GDM1 (cell line): ENCODE measurements around the gene APOA4.
"Not testable (repeated sequence)": the region's sequence is repeated elsewhere in the genome, so short reads cannot be mapped to it uniquely, and the experiment has no call there.

Source experiments
- DNase-seq: peaks from one replicate; lab custom pipeline; 2025; lab: John Stamatoyannopoulos, UW

Gene APOA4

DNA sequence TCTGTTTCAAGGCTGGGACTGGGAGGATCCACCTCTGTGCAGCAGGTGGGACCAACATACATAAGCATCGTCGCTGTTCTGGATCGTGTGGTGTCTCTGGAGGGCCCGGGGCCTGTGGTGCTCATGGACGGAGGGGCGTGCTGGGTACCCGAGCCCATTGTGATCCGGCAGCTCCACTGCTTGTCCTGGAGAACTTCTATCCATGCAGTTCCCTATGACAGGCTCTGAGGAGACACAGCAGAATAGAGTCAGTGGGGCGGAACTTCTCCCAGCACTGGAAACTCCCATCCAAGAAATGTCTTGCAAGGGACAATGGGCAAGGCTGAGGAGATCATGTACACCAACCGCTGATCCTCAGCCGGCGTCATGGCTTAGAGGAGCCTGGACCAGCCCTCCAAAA, 26.0 kb upstream of the APOA4 start:
- no peak for DNase-seq

DNA sequence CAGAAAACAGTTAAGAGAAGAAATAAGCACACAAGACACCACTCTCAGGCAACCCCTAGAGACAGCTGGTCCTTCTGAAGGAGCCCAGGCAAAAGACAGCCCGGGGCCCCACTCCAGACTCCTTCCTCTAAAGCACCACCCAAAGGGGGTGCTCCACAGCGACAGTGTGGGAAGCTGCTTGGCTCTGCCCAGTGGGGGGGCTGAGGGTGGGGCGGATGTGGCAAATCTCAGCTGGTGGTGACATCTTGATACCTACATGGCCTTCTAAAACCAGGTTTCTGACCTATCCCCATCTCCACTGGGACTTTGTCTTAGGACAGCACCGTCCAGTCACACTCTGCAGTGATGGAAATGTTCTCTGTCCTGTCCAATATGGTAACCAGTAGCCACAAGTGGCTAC, 24.5 kb upstream of the APOA4 start:
- no peak for DNase-seq

DNA sequence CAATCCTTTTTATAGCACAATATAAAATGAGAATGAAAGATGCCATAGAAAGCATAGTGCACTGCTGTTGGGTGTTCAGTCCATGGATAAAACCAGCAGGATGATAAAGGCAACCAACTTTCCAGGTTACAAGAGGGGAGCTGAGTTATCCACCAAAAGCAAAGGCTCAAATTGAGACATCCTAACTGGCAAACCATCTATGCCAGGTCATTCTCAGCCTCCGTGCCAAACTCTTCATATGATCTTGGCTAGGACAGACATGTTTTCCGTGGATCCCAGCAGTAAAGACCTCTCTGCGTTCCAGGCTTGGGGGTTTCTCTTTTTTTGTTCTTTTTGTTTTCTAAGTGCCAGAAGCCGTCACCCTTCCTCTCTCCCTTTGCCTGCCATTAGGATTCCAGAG, 21.6 kb upstream of the APOA4 start:
- no peak for DNase-seq

DNA sequence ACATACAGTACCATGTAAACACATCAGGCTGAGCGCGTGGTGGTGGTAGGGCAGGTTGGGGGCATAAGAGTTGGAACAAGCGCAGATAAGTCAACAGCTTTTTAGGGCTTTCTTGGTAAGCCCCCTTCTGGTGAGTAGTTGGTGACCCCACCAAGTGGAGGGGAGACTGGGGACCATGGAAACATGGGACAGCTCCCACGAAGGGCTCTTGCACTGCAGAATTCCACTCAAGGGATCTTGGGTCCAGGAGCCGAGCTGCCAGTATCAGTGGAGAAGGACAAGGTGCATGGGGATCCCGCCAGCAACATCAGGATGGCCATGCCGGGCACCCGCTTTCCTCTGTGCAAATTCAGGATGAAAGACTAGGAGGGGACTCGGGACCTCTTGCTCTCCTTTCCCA, 20.6 kb upstream of the APOA4 start:
- no peak for DNase-seq

DNA sequence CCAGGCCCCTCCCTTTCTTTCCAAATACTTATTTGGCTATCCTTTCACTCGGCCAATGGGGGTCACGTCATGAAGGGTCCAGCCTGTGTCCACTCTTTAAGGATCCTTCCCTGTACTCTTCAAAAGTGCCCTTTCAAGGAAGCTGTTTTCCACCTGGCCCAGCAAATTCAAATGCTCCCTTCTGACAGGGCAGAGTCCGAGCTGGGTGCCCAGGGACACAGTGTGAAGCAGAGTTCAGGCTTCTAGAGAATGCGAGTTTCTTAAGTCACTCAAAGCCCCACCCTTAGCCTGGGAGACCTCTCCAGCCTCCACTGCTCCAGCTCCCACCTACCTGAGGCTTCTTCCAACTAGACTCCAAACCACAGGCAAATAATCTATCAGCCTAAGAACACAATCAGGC, 19.8 kb upstream of the APOA4 start:
- DNase-seq: no peak

DNA sequence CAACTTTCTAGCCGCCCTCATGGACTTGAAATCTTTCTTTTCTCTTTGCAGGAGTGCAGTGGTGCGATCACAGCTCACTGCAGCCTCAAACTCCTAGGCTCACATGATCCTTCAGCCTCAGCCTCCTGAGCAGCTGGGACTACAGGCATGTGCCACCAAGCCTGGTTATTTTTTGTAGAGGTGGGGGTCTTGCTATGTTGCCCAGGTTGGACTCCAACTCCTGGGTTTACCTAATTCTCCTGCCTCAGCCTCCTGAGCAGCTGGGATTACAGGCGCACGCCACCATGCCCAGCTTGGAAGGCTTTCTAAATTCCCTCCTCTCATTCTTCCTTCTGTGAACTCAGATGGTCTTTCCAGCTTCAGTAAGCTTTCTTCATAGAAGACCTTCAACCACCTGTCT, 19.0 kb upstream of the APOA4 start:
- no peak for DNase-seq

DNA sequence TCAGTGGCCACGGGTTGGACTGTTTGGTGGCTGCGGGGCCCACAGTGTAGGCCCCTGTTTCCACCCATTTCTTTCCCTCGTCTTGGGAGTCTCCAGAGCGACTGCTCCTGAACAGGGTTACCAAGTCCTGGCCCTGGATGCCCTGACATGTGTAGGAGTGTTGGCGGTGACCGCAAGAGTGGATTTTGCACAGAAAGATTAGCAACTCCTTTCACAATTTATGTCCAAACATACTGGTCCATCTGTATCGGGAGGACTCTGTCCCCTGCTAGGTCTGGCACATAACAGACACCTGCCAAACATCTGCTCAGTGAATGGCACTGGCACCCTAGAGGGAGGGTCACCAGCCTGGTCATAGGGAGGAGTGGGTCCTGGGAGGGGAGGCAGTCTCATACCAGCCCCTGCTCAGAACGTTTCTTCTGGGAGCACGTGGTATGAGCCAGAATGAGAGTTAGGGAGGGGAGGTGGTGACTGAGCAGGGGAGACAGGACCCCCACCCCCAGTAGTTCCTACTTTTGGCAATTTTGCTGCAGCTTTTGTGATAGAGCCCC, 17.7 kb upstream of the APOA4 start:
- no peak for DNase-seq

DNA sequence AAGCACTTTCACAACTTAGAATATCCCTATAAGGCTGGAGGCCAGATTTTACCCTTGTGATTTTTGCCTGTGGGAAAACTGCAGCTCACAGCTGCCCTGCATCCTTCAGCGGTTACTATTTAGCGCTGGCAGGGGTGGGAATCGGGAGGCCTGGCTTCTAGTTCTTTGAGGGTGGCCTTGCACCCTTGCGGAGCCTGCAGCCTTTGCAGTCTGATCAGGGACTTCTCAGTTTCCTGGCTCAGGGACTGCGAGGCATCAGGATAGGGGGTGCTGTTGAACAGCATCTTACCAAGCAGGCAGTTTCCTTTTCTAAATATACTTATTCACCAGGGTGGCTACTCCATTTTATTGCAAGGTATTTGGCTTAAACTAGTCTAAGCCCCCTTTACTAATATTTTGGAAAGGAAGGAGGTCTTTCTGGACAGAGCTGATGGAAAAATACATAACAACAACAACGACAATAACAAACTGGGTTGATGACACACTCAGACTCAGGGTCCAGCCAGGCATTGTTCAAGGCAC, 17.2 kb upstream of the APOA4 start:
- peak; percentile 18 for DNase-seq

DNA sequence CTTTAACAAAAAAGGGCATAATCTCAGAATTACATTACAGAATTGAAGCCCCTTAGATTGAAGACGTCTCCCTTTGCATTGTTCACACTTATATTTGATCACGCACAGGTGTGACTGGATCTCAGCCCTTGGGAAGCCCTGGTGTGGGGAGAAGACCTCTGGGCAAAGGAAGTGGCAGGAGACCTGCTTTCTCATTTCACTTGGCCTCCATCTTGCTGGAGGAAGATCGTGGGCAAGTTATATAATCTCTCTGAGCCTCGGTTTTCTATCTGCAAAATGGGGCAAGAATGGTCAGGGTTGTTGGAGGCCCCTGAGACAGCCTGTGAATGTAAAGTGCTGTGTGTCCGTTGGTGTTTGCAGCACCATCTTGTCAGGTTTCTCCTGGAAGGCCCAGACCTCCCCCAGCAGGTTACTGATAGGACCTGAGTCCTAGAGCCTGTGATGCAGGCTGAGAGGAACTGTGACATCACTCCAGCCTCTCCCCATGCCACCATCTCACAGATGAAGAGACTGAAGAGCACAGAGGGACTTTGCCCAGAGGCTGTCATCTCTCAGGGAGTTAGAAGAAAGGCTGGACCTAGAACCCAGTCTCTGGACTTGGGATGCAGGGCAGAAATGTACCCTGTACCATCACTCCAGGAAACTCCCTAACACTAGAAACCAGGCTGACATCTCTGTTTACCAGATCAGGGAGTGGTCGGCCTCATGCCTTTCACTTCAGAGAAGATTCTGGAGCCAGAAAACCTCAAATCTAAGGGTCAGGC, 15.4 kb upstream of the APOA4 start:
- DNase-seq: no peak

DNA sequence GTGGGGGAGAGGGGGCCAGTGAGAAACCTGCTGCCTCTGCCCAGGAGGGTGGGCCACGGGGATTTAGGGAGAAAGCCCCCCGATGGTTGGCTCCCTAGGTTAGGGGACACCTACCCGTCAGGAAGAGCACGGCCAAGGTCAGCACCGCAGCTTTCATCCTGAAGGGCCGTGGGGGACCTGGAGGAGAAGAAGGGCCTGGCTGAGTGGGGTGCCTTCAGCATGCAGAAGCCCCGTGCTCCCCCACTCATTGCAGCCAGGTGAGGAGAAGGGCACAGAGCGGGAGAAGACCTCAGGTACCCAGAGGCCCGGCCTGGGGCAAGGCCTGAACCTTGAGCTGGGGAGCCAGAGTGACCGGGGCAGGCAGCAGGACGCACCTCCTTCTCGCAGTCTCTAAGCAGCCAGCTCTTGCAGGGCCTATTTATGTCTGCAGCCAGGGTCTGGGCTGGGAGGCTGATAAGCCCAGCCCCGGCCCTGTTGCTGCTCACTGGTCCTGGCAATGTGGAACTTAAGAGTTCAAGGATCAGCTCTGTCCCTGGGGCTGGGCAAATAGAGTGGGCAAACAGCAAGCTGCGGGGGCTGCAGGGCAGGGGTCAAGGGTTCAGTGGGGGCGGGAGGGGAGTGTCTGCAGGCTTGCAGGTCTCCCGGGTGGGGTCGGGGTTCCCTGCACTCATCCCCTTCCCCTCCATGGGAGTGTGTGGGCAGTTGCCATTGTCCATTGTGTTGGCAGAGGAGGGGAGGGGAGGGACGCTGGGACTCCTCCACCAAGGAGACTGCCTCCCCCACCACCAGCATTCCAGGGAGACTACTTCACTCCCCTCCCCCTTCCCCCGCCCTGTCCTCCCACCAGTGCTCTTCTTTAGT, 14.4 kb upstream of the APOA4 start, which contains the start of gene APOA1:
TSS of gene APOA1 (minus strand) at position 392 of the 861 bp plus-strand sequence. CDS start at position 157, 235 bp downstream.
- no peak for DNase-seq

DNA sequence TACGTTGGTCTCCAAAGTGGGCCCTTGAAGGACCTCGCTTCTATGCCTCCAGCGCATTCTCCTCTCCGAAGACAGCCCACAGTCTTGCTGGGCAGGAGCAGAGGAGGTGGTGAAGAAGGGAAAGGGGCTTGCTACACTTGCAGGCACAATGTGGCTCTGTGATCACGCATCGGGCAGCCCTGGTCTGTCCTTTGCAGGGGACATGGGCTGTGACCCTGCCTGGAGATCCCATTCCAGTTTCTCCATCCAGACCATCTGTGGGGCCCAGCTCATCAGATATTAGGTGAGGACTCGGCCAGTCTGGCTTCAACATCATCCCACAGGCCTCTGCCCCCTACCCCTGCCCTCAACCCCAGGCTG, 13.5 kb upstream of the APOA4 start:
- DNase-seq: no peak

DNA sequence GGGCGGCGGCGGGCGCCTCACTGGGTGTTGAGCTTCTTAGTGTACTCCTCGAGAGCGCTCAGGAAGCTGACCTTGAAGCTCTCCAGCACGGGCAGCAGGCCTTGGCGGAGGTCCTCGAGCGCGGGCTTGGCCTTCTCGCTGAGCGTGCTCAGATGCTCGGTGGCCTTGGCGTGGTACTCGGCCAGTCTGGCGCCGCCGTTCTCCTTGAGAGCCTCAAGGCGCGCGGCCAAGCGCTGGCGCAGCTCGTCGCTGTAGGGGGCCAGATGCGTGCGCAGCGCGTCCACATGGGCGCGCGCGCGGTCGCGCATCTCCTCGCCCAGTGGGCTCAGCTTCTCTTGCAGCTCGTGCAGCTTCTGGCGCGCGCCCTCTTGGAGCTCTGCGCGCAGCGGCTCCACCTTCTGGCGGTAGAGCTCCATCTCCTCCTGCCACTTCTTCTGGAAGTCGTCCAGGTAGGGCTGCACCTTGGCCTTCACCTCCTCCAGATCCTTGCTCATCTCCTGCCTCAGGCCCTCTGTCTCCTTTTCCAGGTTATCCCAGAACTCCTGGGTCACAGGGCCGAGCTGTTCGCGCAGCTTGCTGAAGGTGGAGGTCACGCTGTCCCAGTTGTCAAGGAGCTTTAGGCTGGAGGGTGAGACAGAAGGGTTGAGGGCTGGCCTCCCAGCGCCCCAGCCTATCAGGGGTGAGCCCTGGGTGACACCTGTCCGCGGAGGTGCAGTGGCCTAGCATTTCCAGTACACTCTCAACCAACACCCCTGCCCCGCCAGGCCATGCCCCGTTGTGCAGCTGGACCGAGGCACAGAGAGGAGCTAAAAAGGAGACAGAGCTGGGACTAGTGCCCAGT, 12.9 kb upstream of the APOA4 start:
- DNase-seq: peak; percentile 69

DNA sequence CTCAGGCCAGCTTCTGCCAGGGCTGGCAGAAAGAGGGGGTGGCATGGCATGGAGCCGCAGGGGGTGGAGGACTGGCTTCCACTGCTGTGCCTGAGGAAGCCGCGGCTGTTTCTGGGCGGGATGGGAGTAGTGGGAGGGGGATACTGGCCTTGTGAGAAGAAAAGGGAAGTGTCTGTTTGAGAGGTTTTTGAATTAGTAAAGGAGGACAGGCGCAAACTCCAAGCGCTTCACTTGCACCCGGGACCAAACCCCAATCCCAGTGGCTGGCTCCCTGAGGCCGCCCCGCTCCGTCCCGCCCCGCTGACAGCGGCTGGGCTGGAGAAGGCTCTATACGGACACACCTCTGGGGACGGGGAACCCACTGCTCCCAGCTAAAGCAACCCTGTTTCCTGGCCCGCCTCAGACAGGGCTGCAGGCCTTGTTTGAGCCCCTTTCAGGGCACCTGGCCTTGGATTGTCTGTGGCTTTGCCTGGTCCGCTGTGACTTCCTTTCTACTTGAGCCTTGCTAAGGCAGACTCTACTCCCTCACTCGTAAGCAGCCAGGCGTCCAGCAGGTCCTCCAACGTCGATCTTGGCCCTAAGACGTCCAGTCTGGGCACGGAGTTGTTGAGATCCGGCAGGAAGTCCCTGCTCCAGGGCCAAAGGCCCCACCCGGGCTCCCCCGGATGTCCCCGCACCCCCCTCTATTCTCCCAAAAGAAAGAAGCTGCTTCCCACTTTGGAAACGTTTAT, 12.1 kb upstream of the APOA4 start:
- DNase-seq: peak; percentile 67

DNA sequence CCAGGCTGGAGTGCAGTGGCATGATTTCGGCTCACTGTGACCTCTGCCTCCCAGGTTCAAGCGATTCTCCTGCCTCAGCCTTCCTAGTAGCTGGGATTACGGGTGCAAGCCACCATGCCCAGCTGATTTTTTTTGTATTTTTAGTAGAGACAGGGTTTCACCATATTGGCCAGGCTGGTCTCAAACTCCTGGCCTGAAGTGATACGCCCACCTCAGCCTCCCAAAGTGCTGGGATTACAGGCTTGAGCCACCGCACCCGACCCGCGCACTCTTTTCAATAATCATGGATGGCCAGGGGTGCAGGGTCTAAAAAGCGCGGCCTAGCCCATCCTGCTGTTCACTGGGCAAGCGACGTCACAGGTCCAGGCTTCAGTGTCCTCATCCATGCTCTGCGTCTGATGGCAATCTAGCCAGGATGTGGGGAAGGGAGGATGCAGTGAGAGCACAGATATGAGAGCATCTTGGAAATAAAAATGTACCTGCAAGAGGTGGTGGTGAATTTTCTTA, 11.5 kb upstream of the APOA4 start:
- not testable (repeated sequence) for DNase-seq

DNA sequence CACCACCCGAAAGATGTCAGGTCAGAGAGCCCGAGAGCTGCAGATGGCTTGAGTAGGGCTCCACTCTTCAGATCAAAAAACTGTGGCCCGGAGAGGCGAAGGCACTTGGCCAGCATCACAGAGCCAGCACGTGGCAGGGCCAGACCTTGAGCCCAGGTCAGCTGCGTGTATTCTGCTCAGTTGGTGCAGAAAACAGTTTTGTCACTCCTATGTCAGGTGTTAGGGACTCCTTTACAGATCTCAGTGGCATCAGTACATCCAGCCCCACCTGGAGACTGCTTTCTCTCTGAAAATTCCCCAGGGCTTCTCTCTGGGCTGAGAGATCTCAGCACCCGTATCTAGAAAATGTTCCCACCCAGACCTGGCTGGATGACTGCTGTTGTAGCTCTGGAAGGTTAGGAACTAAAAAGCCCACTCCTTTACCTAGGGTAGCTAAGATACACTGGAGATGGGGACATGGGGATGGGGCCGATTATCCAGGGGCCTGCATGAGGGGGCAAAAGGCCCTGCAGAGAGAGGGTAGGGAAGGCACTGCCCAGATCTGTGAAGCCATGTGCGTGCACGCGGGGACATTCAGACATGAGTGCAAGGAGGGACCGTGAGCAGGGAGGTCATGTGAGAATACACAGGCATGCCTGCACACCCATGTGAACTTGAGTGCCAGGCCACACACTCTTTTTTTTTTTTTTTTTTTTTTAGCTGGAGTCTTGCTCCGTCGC, 10.9 kb upstream of the APOA4 start:
- DNase-seq: no peak

DNA sequence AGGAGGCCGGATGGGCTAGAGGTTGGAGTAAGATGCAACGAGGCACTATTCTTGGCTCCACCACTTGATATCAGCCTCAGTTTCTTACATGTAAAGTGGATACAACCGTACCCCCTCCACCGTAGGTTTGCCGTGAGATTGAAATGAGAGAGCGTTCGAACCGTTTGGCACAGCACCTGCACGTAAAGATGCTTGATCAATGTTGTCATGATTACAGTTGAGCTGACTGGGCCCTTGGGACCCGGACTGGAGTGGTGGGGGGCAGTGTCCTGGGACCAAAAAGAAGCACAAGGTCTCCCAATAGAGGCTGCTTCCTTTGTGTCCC, 10.3 kb upstream of the APOA4 start:
- DNase-seq: no peak

DNA sequence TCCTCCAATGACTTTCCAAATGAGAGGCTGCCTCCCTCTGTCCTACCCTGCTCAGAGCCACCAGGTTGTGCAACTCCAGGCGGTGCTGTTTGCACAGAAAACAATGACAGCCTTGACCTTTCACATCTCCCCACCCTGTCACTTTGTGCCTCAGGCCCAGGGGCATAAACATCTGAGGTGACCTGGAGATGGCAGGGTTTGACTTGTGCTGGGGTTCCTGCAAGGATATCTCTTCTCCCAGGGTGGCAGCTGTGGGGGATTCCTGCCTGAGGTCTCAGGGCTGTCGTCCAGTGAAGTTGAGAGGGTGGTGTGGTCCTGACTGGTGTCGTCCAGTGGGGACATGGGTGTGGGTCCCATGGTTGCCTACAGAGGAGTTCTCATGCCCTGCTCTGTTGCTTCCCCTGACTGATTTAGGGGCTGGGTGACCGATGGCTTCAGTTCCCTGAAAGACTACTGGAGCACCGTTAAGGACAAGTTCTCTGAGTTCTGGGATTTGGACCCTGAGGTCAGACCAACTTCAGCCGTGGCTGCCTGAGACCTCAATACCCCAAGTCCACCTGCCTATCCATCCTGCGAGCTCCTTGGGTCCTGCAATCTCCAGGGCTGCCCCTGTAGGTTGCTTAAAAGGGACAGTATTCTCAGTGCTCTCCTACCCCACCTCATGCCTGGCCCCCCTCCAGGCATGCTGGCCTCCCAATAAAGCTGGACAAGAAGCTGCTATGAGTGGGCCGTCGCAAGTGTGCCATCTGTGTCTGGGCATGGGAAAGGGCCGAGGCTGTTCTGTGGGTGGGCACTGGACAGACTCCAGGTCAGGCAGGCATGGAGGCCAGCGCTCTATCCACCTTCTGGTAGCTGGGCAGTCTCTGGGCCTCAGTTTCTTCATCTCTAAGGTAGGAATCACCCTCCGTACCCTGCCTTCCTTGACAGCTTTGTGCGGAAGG, 9.5 kb upstream of the APOA4 start:
- no peak for DNase-seq

DNA sequence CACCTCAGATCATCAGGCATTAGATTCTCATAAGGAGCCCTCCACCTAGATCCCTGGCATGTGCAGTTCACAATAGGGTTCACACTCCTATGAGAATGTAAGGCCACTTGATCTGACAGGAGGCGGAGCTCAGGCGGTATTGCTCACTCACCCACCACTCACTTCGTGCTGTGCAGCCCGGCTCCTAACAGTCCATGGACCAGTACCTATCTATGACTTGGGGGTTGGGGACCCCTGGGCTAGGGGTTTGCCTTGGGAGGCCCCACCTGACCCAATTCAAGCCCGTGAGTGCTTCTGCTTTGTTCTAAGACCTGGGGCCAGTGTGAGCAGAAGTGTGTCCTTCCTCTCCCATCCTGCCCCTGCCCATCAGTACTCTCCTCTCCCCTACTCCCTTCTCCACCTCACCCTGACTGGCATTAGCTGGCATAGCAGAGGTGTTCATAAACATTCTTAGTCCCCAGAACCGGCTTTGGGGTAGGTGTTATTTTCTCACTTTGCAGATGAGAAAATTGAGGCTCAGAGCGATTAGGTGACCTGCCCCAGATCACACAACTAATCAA, 8.8 kb upstream of the APOA4 start:
- DNase-seq: no peak
